Glomerular endothelial cell (primary cell): ENCODE data around the gene MSI2. TPM values are rescaled to one million over a fixed set of nuclear protein-coding genes. Genes with fewer than 3 reads are reported as not detected.

ENCODE experiments used
- DNase-seq: peaks from one replicate; pipeline ENCODE4 v3.0.0-alpha.2; 2011; ENCODE audit warnings: low read depth, low spot score; ENCODE audit errors: extremely low read depth
- total RNA-seq: library from RNA; depleted of rRNA; stranded (reverse); fragments of >200 nt; gene quantifications from 2 replicates; pipeline ENCODE4 v1.2.3, GENCODE V29; 2015

The MSI2 gene
- total RNA-seq, 1 donor from 2014 or later, result 15.9 TPM

DNA sequence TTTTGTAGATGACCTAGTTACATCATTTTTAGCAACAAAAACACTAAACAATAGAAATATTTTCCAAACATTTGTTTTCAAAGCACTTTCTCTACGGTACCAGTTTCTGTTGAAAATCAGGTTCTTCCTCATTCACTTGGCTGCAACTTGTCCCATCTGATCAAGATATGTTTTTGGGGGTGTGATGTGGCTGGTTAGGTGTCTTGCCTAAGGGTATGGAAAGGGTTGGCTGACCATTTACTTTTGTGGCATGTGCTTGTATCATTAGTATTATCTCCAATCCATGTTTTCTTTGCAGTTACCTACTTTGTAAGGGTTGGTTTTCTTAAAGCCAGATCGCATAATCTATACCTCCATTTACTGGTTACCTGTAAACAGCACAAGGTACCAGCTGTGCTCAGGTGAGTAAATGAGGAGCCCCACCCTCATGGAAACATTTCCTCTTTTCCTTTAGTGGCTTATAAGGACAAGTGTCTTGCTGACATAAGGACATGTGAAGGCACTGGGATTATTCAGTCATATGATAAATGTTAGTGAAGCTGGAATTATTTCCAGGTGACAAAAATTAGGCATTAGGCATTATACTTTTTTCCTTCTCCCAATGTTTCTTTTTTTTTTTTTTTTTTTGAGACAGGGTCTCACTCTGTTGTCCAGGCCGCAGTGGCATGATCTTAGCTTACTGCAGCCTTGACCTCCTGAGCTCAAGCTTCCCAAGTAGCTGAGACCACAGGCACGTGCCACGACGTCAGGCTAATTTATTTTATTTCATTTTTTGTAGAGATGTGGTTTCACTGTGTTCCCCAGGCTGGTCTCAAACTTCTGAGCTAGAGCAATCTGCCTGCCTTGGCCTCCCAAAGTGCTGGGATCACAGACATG, 326.8 kb downstream of the MSI2 start:
- DNase-seq, result no peak

DNA sequence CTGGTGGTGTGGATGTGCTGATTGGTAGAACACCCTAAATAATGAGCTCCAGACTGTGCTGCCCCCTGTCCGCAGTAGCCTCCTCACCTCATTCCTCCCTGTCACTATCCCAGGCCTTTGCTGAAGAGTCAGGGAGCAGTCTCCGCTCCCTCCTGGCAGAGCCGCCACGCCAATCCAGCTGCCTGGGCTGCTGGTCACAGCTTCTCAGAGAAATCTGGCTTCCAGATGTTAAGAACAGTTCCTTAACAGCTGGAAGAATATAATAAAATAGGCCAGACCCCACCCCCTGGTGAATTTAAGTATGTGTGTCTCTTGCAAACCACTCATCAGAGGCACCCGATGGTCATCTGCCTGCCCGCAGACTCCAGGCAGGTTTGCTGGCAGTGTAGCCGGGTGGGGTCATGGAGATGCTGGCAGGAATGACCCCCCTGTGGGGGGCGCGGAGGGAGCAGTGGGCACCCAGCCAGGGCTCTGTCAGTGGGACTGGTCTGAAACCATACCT, 327.8 kb downstream of the MSI2 start:
- DNase-seq, result no peak

DNA sequence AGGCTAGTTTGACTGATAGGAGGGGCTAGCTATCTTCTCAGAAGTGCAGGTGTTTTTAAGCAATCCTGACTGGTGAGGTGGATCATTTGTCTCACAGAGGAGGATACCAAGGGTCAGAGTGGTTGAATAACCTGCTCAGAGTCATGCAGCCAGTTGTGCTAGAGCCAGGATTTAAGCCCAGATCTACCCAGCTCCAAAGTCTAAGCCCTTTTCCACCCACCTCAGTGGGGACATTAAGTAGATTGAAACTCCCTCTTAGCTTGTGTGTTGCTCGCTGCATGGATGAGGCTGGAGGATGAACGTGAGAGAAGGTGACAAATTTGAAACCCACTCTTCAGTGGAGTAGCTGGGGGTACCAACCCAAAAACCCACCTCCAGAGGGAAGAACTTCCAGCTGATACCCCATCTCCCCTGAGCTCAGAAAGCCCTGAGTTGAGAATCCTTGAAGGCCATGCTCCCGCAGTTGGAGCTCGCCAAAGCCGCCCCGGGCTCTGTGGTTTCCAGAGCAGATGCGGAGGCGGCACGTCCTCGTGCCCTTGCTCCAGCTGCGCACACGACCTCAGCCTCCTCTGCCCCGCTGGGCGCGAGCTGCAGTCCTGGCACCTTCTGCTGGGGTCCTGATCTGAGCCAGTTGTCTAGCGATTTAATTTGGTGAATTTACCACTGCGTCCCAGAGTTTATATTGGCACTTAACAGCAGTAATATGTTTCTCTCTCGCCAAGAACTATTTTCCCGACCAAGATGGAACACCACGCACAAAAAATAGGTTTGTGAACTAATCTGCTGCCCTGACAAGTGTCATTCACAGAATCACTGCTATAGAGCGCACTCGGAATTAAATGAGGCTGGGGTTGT, 329.2 kb downstream of the MSI2 start:
- no peak for DNase-seq

DNA sequence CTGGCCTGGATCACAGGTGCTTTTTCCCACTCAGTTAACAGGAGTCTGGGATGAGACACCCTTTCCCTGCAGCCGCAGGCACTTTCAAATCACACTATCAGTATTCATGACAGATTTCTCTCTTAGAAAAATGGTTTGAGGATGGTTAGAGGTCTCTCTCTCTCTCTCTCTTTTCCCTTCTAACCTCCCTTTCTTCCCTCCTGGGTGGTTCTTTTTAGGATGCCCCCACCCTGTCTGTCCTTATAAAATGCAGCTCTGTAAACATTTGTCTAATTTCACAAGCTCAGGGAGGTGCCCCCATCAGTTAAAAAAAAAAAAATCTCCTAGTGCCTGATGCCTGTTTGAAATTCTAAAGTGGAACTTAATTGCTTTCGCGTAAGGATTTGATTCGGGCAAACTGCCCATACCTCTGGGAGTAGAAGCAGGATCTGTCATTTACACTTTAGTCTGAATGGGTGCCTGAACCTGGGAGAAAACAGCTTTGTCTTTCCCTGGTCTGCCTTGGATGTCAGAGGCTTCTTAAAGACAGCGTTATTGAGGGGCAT, 329.9 kb downstream of the MSI2 start:
- no peak for DNase-seq

DNA sequence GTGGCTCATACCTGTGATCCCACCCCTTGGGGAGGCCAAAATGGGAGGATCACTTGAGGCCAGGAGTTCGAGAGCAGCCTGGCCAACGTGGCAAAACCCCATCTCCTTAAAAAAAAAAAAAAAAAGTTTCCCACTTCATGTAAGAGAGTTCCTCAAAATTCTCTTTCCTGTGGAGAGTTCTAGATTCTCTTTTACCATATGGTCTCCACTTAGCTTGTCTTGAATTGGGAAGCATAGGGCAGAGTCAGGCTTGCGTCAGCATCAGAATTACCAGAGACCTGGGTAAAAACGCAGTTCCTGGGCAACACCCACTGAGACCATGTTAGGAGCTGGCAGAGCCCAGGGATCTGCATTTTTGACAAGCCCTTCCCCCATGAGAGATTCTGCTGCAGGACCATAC, 330.4 kb downstream of the MSI2 start:
- no peak for DNase-seq

DNA sequence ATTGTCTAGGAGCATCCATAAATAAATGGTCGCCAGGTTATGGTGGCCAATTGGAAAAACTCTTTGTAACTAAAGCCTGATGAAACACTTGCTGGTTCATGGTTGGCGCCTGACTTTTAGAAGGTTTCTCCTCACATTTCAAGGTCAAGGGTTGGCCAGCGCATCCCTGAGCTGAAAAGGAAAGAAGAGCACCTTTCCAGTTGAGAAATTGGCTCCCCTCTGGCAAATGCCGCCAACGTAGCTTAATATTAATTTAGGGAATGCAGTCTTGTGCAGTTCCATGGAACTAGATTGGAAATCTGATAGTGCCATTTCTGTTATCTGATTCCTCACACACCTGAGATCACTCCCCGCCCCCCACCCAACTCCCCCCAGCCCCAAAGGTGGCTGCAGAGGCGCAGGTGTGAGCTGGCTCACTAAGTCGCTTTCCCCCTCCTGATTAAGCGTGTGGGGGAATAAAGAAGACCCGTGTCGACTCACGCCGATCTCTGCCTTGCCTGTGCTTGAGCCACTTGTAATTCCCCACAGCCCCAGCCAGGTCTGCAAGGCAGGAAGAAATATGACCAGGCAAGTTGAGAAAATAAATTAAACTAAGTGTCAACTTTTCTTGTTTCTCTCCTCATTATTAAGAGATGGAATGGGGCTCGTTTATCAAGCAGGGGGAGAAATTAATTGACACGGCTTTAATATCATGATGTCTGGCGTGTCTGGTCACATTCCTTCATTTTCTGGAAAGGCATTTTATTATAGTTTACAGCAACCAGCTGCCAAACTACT, 331.1 kb downstream of the MSI2 start:
- no peak for DNase-seq

DNA sequence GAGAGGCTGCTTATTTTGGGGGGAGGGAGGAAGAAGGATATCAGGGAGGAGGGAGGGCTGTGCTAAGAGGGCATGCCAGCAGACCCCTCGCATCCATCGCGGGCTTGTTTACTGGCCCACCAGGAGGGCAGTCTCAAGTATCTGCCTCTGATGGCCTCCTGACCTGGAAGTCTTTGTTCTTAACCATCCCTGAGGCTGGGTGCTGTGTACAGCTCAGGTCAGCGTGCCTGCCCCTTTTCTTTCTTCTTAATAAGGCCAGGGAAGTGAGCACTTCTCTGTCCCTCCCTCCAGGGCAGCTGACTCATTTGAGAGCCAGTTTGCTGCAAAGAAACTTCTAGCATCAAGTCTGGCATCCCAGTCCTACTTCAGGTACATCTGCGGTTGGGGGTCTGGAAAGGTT, 331.8 kb downstream of the MSI2 start:
- no peak for DNase-seq

DNA sequence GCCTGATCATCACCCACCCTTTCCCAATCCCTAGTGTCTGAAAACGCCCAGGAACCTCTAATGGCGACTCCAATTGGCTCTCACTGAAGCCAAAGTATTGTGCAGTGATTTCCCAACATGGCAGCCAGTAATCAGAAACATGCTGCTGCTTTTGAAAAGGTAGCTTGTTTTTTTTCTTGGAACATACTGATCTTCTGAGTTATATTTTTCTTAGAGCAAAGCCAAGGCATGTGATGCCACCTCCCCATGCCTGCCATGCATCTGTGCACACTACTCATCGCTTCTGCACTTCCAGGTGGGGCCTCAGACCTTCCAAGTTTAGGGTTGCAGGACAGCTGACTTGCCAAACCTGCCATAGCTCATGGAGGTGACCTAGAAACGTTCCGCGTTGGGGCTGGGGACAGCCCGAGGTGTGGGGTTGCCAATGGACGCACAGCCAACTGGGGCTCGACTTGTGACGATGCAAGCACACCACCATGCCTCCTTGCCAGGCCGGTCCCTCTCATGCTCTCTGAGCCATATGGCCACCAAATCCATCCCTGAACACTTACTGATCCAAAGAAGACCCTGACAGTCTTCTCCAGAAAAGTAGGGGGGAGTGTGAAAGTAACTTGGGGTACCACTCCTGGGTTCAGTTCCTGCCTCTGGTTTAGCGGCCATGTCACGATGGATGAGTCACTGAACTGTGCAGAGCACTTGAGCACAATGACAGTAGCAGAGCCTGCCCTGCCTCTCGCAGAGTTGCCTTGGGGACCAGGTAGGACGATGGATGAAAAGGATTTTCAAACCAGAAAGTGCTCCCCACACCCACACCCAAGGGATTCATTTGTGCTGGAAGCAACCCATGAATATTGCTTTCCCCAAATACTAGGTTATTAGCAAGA, 333.1 kb downstream of the MSI2 start:
- DNase-seq, result no peak

DNA sequence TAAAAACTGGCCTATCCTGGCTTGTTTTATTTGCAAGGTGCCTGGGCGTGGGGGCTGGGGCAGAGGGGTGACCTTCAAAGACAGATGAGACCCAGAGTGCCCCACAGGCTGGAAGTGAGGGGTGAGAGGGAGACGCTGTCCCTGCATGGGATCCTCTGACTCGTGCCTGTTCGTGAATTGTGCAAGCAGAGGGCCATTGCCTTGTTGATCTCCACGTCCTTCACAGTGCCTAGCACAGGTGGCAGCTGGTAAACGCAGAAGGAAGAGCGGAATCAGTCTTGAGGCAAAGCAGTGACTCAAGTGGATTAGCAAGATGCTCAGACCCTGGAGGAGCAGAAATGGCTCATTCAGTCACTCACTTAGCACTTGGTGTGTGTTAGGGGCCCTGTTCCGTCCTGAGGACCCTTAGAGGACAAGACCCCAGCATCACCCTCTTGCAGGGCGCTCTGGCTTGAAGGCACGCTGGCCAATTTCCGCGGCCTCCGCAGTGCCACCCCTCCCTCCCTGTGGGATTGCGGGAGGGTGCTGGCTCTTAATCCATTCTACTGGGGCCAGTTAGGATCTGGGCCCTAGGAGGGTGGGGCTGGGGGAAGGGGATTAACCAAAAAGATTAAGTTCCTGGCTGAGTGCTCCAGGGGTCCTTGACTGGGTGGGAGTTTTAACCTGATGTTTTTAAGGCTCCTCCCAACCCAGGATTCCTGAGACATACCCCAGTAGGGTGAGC, 337.6 kb downstream of the MSI2 start:
- DNase-seq, result no peak

DNA sequence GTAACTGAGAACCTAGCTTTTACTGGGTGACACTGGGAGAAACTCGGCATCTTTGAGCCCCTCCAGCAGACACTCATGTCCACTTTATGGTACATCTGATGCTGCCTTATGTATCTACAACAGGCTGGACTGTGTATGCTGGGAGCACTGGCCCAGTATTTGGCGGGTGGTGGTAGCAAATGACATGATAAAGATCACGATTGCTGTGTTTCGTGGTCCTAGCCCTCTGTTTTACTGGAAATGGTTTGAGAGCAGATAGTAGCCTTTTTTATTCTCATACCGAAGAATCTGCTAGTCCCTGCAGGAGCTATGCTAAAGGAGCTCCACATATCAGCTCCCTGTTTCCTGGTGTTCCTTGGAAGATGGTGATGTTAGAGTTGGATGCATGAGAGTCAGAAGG, 338.4 kb downstream of the MSI2 start:
- no peak for DNase-seq

DNA sequence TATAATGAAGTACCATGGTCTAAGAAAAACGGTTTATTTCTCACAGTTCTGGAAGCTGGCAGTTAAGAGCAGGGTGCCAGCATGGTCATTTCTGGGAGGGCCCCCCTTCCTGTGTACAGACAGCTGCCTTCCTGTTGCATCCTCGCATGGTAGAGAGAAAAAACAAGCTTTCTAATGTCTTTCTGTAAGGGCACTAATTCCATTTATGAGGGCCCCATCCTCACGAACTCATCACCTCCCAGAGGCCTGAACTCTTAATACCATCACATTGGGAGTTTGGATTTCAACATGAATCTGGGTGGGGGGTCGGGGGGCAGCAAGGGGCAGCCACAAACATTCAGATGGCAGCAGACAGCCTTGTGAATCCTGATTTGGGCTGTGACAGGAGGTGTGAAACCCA, 339.1 kb downstream of the MSI2 start:
- DNase-seq, result no peak

DNA sequence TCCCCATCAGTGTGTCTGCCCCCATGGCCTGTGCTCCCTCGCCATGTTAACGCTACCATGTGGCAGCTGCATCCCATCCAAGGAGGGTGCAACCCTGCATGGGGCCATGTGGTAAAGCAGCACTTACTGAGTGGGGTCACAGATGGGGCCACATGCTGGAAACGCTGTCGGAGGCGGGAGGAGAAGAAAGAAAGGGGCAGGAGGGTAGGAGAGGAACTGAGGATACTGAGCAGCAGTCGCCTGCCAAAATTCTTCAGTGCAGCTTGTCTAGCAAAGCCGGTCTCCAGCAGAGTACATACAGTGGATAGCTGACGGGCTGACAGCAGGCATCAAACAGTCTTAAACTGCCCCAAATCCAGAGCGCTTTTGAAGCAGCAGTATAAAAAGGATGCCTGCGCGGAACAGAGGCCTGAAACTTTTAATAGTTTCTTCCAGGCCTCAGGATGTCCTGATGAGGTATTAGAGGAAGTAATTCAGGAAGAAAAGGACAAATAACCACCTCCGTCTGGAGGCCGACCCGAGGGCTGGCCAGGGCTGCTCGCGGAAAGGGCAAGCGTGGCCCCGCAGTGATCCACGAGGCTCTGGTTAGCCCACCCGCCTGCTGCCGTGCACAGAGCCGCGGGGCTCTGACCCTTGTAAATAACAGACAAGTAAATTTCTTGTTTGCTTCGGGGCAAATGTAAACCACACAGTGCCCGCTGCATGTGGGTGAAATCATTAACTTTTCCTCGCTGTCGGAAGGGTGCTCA, 339.8 kb downstream of the MSI2 start:
- no peak for DNase-seq

DNA sequence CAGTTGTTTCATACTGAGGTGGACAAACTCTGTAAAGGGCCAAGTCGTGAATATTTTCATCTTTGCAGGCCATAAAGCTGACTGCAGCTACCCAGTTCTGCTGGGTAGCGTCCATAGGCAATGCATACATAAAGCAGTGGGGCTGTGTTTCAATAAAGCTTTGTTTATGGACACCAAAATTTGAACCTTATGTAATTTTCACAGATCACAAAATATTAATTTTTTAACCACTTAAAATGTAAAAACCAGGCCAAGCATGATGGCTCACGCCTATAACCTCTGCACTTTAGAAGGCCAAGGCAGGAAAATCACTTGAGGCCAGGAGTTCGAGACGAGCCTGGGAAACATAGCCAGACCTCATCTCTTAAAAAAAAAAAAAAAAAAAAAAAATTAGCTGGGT, 340.8 kb downstream of the MSI2 start:
- no peak for DNase-seq

DNA sequence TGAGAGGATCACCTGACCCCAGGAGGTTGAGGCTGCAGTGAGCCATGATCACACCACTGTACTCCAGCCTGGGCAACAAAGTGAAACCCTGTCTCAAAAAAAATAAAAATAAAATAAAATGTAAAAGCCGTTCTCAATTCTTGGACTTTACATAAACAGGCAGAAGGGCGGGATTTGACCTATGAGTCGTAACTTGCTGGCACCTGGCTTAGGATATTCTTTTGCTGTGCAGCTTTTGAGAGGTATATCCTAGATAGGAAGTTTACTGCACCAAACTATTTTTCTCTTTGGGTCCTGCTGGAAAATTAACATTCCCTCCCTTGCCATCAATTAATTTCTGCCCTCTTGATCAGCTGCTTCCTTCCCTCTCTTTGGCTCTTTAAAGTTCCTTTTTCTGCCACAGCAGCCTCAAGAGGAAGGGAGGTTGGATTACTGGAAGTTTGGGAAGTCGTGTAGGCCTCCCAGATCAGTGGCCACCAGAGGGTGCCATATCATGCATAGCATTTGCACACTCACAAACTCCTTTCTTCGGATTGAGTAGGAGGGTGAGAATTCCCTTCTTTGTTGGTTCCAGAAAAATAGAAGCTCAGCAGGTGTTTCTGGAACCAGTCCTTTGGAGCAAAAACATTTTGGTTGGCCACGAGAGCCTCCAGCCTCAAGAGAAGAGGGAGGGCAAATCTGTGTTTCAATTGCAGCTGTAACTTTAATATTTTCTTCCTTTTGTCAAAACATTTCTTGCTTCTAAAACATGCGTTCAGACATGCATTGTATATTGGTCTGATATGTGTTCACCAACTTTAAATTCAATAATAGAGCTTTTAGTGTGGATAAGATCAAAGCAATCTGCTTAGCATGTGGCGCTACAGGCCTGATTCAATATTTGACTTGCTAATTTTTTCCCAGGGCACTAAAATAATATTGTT, 341.5 kb downstream of the MSI2 start:
- peak; percentile 51 for DNase-seq

DNA sequence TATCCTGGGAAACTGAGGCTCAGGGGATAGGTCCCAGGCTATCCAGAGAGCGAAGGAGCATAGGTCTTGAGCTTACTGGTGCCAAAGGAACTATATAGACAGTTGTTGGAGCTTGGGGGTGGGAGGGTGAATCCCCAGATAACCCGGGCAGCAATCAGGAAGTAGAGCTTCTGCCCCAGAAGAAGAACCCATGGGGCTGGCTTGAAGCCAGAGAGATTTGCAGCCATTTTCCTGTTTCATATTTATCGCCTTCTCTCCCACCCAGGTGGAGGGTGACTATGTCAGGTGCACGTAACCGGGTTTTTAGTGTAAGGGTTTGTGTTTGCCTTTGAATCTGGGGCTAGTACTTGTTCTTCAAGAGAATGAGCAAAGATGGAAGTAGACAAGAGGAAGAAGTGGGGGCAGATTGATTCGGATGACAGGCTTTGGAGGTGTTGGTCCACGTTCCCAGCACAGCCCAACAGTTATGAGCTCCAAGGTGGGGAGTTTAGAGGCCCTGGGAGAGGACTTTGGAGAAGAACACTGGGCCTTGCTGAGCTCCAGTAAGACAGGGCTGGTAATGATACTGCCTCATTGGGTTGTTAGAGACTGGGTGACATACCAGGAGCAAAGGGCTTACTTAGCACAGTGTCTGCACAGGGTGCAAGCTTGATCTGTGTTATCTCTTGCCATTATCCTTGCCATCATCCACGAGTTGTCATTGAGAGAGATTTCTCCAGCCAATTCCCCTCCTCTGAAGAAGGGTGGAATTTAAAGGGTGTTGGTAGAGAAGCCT, 343.1 kb downstream of the MSI2 start:
- no peak for DNase-seq

DNA sequence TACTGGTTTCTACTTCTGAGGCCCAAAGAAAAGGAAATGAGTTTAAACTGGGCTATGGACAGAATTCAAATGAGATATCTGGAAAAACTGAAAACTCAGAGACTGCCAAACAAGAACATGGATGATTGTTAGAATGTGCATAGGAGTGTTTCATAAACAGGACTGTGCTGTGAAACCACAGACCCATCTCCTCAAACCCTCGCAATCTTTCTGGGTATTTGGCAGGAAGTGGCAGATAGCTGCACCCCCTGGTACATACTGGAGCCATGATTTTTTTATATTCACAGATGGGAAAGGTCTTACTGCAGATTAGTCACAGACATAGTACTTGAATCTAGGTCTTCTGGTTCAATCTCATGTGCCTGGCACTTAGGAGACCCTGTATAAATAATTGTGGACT, 343.8 kb downstream of the MSI2 start:
- no peak for DNase-seq
